HG03354 (cell line): ENCODE results near the gene RNU5B-1.
"Not testable (repeated sequence)": the region's sequence is repeated elsewhere in the genome, so short reads cannot be mapped to it uniquely, and the experiment has no call there.

Source experiments
- ATAC-seq: cut with Tn5 transposase; IDR thresholded peaks from one replicate; pipeline ENCODE4 v1.9.1; 2021; ENCODE audit warnings: mild to moderate bottlenecking; ENCODE audit not compliant: unreplicated experiment, poor library complexity, severe bottlenecking

RNU5B-1 gene

GRCh38 chr15:65304381-65305149, at the start of gene RNU5B-1:
TSS of gene RNU5B-1 (plus strand) at chr15:65304677.
- peak; percentile 73 for ATAC-seq

GRCh38 chr15:65254758-65255157, 49.7 kb upstream of the RNU5B-1 start:
- no peak for ATAC-seq

GRCh38 chr15:65255486-65256140, 48.9 kb upstream of the RNU5B-1 start:
- ATAC-seq: no peak

GRCh38 chr15:65258375-65259262, 45.9 kb upstream of the RNU5B-1 start:
- no peak for ATAC-seq

GRCh38 chr15:65259367-65259797, 45.1 kb upstream of the RNU5B-1 start:
- no peak for ATAC-seq

- ATAC-seq: no peak
These were observed 43.5 kb upstream of the RNU5B-1 start for GRCh38 chr15:65260968-65261367.

- no peak for ATAC-seq
These were observed 41.2 kb upstream of the RNU5B-1 start for GRCh38 chr15:65263313-65263712.

GRCh38 chr15:65264863-65265430, 39.5 kb upstream of the RNU5B-1 start:
- ATAC-seq: no peak

GRCh38 chr15:65266469-65266868, 38.0 kb upstream of the RNU5B-1 start:
- ATAC-seq: no peak

- no peak for ATAC-seq
These were observed 36.1 kb upstream of the RNU5B-1 start for GRCh38 chr15:65268411-65268810.

GRCh38 chr15:65270811-65271545, 33.5 kb upstream of the RNU5B-1 start:
- ATAC-seq: not testable (repeated sequence)

GRCh38 chr15:65275104-65275727, 29.3 kb upstream of the RNU5B-1 start:
- ATAC-seq: no peak

GRCh38 chr15:65275728-65276126, 28.8 kb upstream of the RNU5B-1 start:
- ATAC-seq: no peak

- ATAC-seq: no peak
These were observed 27.5 kb upstream of the RNU5B-1 start for GRCh38 chr15:65277015-65277414.

- ATAC-seq: no peak
These were observed 26.0 kb upstream of the RNU5B-1 start for GRCh38 chr15:65278480-65278879.

GRCh38 chr15:65285291-65286068, 19.0 kb upstream of the RNU5B-1 start:
- no peak for ATAC-seq

GRCh38 chr15:65286069-65286703, 18.3 kb upstream of the RNU5B-1 start:
- peak; percentile 31 for ATAC-seq
